ENCODE data around the gene AKIP1. TPM values are rescaled to one million over a fixed set of nuclear protein-coding genes. Genes with fewer than 3 reads are reported as not detected.

Gene AKIP1
- total and polyA plus RNA-seq, 2 of the 8 experiments (the other 6 are each of a cell fraction or from before 2014, with no cell fraction given): 17.8 to 29.6 TPM

- TF ChIP-seq CTBP2 (IDR thresholded peaks at IDR 0.05; ENCODE audit: borderline replicate concordance, insufficient read depth, insufficient read length, low read length): no peak
- TF ChIP-seq KDM5A (IDR thresholded peaks at IDR 0.05; ENCODE audit: low read length): no peak
- TF ChIP-seq JUN (IDR thresholded peaks at IDR 0.05; ENCODE audit: low read depth, low read length): no peak
- no peak for TF ChIP-seq PHF8 (conservative IDR thresholded peaks at IDR 0.05; ENCODE audit: low read depth, low read length)
- TF ChIP-seq EP300 (IDR thresholded peaks at IDR 0.05; ENCODE audit: borderline replicate concordance in 1 of 2, low read depth in 2 of 2, low read length in 2 of 2): no peak
- no peak for TF ChIP-seq HDAC6 (IDR thresholded peaks at IDR 0.05; ENCODE audit: low read depth, low read length)
- TF ChIP-seq BRCA1 (IDR thresholded peaks at IDR 0.05; ENCODE audit: low read depth, low read length): no peak
- TF ChIP-seq CREB1 (IDR thresholded peaks at IDR 0.05): no peak
Measured at GRCh38 chr11:8899119-8899753, 11.8 kb upstream of the AKIP1 start (continued).

All from H1 (cell line).